Stimulated activated CD4-positive, alpha-beta T cell treated with anti-CD3 and anti-CD28 coated beads, TNF-alpha, amount 100 ng/mL, for 48 hours (primary cell): Measurements from ENCODE around the gene CDHR5.

Experiments used
- DNase-seq, 3 donors: peaks; one replicate each; pipeline ENCODE4 v3.0.0-alpha.2; 2020; ENCODE audit warnings: low read depth in 3 of 3

The CDHR5 gene

GRCh38 chr11:610146-610801, 14.5 kb downstream of the CDHR5 start:
- DNase-seq: no peak

DNA sequence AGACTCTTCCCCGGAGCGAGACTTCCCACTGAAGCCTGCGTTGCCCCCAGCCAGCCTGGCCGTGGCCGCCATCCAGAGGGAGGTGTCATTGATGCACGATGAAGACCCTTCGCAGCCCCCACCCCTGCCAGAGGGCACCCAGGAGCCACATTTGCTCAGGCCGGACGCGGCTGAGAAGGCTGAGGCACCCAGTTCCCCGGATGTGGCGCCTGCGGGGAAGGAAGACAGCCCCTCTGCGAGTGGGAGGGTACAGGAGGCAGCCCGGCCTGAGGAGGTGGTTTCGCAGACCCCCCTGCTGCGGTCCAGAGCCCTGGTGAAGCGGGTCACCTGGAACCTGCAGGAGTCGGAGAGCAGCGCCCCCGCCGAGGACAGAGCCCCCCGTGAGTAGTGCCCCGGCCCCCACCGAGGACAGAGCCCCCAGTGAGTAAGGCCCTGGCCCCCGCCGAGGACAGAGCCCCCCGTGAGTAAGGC, 15.4 kb downstream of the CDHR5 start:
- no peak for DNase-seq

DNA sequence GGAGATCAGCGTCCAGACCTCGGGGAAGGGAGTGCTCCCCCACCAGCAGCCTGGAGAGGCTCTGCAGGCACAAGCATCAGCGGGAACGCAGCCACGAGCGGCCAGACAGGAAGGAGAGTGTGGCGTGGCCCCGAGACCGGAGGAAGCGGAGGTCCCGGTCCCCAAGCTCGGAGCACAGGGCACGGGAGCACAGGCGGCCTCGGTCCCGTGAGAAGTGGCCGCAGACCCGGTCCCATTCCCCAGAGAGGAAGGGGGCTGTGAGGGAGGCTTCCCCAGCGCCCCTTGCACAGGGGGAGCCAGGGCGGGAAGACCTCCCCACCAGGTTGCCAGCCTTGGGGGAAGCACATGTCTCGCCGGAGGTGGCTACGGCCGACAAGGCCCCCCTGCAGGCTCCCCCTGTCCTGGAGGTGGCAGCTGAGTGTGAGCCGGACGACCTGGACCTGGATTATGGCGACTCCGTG, 15.9 kb downstream of the CDHR5 start:
- DNase-seq: no peak

DNA sequence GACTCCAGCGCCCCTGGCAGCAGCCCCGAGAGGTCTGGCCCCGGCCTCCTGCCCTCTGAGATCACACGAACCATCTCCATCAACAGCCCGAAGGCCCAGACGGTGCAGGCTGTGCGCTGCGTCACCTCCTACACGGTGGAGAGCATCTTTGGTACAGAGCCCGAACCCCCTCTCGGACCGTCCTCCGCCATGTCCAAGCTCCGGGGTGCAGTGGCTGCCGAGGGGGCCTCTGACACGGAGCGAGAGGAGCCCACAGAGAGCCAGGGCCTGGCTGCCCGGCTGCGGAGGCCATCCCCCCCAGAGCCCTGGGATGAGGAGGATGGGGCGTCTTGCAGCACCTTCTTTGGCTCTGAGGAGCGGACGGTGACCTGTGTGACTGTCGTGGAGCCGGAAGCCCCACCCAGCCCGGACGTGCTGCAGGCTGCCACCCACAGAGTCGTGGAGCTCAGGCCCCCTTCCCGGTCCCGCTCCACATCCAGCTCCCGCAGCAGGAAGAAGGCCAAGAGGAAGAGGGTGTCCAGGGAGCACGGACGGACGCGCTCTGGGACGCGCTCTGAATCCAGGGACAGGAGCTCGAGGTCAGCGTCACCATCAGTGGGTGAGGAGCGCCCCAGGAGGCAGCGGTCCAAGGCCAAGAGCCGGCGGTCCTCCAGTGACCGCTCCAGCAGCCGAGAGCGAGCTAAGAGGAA, 16.6 kb downstream of the CDHR5 start:
- no peak for DNase-seq

- DNase-seq: no peak
These were observed 17.6 kb downstream of the CDHR5 start for GRCh38 chr11:607020-607780.

- DNase-seq: no peak
These were observed 18.5 kb downstream of the CDHR5 start for GRCh38 chr11:606245-606644.

- no peak for DNase-seq
These were observed 19.2 kb downstream of the CDHR5 start for GRCh38 chr11:605286-606129.

GRCh38 chr11:603154-603553, 21.6 kb downstream of the CDHR5 start:
- no peak for DNase-seq

- DNase-seq: no peak
These were observed 23.0 kb downstream of the CDHR5 start for GRCh38 chr11:601573-602245.

- DNase-seq: no peak
These were observed 26.6 kb downstream of the CDHR5 start for GRCh38 chr11:598005-598680.

- DNase-seq: no peak
These were observed 27.5 kb downstream of the CDHR5 start for GRCh38 chr11:597166-597725.

- no peak for DNase-seq
These were observed 28.4 kb downstream of the CDHR5 start for GRCh38 chr11:596374-596773.

GRCh38 chr11:595400-595799, 29.4 kb downstream of the CDHR5 start:
- DNase-seq: no peak

- DNase-seq: no peak
These were observed 31.4 kb downstream of the CDHR5 start for GRCh38 chr11:593347-593746.

GRCh38 chr11:592918-593317, 31.8 kb downstream of the CDHR5 start:
- no peak for DNase-seq

- no peak for DNase-seq
These were observed 32.3 kb downstream of the CDHR5 start for GRCh38 chr11:592501-592900.

GRCh38 chr11:590997-591396, 33.8 kb downstream of the CDHR5 start:
- no peak for DNase-seq

GRCh38 chr11:589798-590197, 35.0 kb downstream of the CDHR5 start:
- DNase-seq: no peak

- peak; percentile 43 to 73 (median 67) for DNase-seq
These were observed 36.8 kb downstream of the CDHR5 start for GRCh38 chr11:587978-588380.

DNA sequence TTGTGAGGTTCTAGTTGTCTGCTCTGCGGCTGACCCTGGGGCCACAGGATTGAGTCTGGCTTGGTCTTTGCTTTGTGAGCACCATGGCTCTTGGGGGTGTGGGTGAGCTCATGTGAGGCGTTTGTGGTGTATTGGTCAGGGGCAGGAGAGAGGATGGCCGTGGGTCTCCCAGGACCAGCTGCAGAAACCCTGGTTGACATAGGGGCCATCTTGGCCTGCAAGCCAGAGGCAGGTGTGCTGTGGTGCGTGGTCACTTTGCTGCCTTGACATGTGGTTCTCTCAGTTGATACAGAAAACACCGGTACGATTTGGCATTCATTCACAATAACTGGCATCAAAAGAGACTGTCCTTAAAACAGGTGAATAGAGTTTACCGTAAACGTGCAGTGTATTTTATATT, 37.2 kb downstream of the CDHR5 start:
- no peak for DNase-seq
